Amygdala (tissue), 56 donors: Measurements from ENCODE around the gene MAP1LC3B2.

Source experiments
- DNase-seq, 56 donors: peaks; one replicate each; lab custom pipeline; 2025; lab: John Stamatoyannopoulos, UW

The MAP1LC3B2 gene

DNA sequence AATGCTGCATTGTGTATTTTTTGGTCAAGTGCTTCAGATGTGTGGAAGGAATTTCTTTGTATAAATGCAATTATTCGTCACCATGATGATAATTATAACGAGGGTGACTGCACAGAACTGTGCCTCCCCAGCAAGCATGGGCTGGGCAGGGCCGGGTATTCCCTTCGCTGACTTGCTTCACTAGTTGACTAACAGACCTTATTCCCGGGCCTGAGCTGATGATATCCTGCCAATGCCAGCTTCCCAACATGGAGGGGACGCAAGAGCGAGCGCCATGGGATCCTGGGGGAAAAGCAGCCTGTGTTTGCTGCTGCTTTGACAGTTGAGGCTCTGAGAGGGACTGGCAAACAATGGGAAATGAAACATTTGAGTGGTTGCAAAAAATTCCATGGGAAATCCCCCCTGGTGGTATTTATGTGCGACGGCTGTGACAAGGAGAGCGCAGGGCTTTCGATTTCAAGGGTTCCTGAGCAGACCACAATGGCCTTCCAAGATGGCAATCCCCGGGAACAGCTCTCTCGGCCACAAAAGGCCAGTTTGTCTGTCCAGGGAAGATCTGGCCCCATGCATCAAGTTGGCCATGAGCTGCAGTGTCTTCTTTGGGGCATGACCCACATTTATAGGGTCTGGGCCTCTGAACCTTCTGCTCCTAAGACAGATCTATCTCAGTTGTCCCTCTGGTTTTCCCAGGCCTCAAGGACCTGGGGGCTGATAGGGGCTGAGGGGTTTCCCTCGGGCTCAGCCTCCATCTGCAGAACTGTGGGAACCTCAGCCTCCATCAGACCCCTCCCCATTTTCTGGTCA, 21.9 kb upstream of the MAP1LC3B2 start:
- DNase-seq = no peak

GRCh38 chr12:116538076-116538591, 21.0 kb upstream of the MAP1LC3B2 start:
- DNase-seq = no peak

GRCh38 chr12:116538682-116539305, 20.4 kb upstream of the MAP1LC3B2 start:
- DNase-seq = no peak

- DNase-seq = no peak
These were observed 19.8 kb upstream of the MAP1LC3B2 start for GRCh38 chr12:116539361-116539771.

- peak in 43 of 56 donors; percentile 10 to 72 (median 36) for DNase-seq
These were observed 19.2 kb upstream of the MAP1LC3B2 start for GRCh38 chr12:116539905-116540482.

DNA sequence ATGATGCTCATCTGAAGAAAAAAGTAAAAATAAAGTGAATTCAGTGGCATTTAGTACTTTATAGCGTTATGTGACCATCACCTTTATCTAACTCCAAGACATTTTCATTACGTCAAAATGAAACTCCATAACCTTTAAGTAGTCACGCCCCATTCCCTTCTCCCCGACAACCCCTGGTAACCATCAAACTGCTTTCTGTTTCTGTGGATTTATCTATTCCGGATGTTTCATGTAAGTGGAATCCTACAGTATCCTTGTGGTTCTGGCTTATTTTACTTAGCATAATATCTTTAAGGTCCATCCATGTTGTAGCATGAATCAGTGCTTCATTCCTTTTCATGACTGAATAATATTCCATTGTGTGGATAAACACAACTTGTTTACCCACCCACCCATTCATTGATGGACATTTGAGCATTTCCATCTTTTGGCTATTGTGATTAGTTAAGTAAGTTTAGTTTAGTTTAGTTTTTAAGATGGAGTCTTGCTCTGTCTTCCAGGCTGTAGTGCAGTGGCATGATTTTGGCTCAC, 18.5 kb upstream of the MAP1LC3B2 start:
- no peak for DNase-seq

GRCh38 chr12:116541547-116542344, 17.4 kb upstream of the MAP1LC3B2 start:
- no peak for DNase-seq

- DNase-seq = no peak
These were observed 16.7 kb upstream of the MAP1LC3B2 start for GRCh38 chr12:116542345-116542956.

DNA sequence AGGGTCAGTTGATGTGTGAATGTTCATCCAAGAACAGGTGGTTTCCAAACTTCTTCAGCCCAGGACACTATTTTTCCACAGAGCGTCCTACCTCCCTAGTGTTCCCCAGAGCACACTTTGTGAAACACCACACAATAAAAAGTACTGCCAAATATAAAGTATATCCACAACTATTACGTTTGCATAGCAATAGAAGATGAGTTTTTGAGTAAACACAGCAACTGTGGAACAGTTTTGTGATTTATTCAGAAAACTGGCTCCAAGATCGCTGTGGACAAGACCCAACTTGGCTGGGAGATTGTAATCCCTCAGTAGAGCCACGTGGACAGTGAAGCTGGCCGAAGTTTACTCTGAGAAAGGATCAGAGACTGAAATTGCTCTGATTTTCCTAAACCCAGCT, 14.5 kb upstream of the MAP1LC3B2 start:
- DNase-seq = peak in 1 of 56 donors; percentile 5

DNA sequence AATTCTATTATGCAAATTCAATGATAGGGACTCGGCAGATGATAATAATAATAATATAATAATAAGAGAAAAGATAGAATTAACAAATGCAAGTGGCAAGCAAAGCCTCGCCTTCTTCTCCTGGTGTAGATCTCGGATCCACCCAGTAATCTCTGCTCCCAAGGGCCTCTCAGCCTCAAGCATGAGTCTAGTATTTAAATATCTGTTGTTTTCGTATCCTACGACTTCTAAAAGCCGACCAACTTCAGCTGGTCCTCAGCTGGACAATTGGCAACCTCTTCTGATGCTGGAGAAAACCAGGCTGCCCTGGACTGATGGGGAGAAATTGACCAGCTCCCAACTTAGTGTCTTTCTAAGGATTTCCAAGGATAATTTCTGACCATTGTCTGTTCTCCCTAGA, 14.0 kb upstream of the MAP1LC3B2 start:
- DNase-seq = no peak

DNA sequence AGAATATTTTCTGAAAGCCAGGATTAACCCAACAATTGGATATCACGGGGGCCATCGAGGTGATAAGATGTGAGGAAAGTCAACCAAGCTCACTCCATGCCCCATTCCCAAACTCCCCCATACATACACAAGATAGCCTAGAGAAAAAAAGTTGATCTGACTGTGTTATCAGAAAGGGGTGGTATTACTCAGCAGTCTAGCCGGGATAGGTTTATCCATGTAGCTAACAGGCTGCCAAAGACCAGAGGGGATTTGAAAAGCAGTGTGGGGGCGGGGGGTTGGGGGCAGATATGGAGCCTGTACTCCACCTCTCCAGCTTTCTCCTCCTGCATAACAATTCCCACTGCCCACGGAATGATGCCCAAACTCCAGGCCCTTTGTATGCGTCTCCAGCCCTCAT, 13.2 kb upstream of the MAP1LC3B2 start:
- DNase-seq = no peak

- no peak for DNase-seq
These were observed 11.2 kb upstream of the MAP1LC3B2 start for GRCh38 chr12:116547955-116548501.

DNA sequence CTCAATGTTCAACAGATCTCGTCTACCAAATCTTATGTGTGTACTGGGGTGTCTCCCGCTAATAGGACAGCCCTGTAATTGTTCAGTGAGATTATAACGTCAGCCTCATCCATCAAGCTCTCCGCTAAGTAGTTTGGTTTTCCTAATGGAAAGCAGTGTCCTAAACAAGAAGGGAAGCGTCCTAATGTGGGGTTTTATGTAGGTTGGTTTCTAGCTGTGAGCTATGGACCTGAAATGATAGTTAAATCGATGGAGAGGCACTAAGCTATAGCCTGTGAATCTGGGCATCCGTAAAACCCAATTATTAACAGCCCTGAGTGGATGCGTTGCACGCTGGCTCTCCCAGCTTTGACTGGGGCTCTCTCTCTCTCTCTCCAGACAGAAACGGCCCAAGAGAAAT, 9.2 kb upstream of the MAP1LC3B2 start:
- DNase-seq = no peak

DNA sequence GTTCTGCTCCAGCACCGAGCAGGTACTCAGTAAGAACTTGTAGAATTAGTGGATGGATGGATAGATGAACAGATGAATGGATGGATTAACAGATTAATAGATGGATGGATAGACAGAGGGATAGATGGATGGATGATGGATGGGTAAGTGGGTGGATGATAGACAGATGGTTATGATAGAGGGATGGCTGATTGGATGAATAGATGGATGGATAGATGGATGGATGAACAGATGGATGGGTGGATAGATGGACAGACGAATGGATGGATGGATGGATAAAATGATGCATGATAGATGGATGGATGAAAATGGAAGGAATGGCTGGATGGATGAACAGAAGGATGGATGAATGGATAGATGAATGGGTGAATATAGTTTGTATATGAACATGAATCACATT, 8.0 kb upstream of the MAP1LC3B2 start:
- DNase-seq = no peak

DNA sequence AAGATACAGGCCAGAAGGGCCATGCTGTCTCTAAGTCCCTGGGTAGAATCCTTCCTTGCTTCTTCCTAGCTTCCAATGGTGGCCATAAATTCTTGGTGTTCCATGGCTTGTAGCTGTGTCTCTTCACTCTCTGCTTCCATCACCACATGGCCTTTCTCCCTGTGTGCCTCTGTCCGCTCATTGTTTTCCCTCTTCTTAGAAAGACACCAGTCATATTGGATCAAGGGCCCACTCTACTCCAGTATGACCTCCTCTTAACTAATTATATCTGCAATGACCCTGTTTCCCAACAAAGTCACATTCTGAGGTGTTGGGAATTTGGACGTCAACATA, 7.6 kb upstream of the MAP1LC3B2 start:
- DNase-seq = no peak

GRCh38 chr12:116551952-116552772, 7.0 kb upstream of the MAP1LC3B2 start:
- peak in 22 of 56 donors; percentile 4 to 76 (median 36) for DNase-seq

- DNase-seq = peak in 4 of 56 donors; percentile 10 to 70 (median 26)
These were observed 6.3 kb upstream of the MAP1LC3B2 start for GRCh38 chr12:116552773-116553373.

DNA sequence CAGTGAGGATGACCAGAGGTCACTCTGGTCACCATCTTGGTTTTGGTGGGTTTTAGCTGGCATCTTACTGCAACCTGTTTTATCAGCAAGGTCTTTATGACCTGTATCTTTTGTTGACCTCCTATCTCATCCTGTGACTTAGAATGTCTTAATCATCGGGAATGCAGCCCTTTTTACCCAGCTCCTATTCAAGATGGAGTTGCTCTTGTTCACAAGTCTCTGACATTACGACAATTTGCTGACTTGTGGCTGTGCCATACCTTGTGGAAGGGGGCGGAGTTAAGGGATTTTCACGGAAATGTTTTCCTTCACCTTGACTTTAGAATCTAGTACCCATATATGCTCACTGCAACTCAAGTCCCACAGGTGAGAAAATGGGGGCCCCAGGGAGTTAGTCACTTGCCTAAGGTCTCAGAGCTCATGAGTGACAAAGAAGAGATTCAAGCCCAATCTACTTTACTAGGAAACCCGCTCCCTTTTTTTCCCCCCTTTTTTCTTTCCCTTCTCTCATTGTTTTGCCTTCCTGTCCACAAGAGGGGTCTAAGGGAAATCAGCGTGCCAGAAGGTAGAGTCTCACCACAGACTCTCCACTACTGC, 2.7 kb upstream of the MAP1LC3B2 start:
- no peak for DNase-seq
